ENCODE data around the gene PRDX4. TPM values are rescaled to one million over a fixed set of nuclear protein-coding genes. Genes with fewer than 3 reads are reported as not detected.

PRDX4 gene
- 114 and 141 TPM in 2 replicates for total RNA-seq (2014; rRNA removed; shearing (Covaris generic))

DNA sequence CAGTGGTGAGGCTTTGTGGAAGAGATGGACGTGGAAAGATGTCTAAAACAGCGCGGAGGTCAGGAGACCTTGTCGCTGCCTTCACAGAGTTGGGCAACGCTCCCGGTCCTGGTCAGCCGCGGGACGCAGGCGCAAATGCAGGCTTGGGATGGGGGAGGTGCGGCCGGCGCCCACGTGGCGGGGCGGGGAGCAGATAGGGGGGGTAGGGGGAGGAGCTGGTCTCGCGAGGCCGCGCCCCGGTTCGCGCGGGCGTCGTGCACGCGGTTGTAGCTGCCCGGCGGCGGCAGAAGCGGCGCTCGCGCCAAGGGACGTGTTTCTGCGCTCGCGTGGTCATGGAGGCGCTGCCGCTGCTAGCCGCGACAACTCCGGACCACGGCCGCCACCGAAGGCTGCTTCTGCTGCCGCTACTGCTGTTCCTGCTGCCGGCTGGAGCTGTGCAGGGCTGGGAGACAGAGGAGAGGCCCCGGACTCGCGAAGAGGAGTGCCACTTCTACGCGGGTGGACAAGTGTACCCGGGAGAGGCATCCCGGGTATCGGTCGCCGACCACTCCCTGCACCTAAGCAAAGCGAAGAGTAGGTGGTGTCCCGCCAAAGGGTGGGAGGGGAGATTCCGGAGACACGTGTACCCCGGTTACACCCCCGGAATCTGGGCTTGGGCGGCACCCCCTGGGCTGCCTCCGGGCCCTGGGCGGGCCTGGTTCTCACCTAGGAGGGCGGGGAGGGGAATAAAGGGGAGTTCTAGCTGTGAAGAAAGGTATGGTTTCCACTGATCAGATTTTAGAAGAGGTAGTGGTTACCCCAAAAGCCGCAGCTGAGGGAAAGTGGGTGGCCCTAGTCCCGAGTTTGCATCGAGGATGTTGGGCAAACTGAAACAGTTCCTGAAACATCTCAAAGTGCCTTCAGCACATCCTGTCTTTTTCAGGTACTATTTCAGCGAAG is at the start of gene PRDX4:
TSS of gene PRDX4 (plus strand) at position 255 of the 939 bp plus-strand sequence. CDS start at position 333, 78 bp downstream.

Other genes starting within 250 kb of the PRDX4 start
- gene ACOT9, start 75.8 kb downstream of the PRDX4 start, total RNA-seq (2014; rRNA removed; shearing (Covaris generic)): 59.0 and 65.1 TPM in 2 replicates
- gene SAT1, start 115.7 kb downstream of the PRDX4 start, total RNA-seq (2014; rRNA removed; shearing (Covaris generic)): 343 and 418 TPM in 2 replicates
- gene APOO, start 240.4 kb downstream of the PRDX4 start, total RNA-seq (2014; rRNA removed; shearing (Covaris generic)): 25.0 and 33.6 TPM in 2 replicates
- gene CXorf58, start 240.5 kb downstream of the PRDX4 start, total RNA-seq (2014; rRNA removed; shearing (Covaris generic)): not detected in 2 replicates